HepG2 (cell line): ENCODE results near the gene LRGUK. TPM values are rescaled to one million over a fixed set of nuclear protein-coding genes. Genes with fewer than 3 reads are reported as not detected.

Experiments used
- ATAC-seq: fragments of 200-7000 bp; cut with Tn5 transposase; 3 replicates; pipeline ENCODE4 v1.9.1; 2020; ENCODE audit warnings: mild to moderate bottlenecking, moderate library complexity
- BruUV-seq: library from RNA; stranded (reverse); fragments of 400-500 nt; replicated peaks from 2 replicates; lab custom pipeline; 2021; lab: Mats Ljungman, UMichigan
- CTCF ChIA-PET: fragments of 300-600 bp; formaldehyde crosslinking; extraction: SDS; loops from one replicate; lab custom pipeline; 2021; ENCODE audit warnings: low total read pairs, inconsistent platforms, low intra/inter-chr PET ratio; lab: Yijun Ruan, JAX
- POLR2A ChIA-PET: fragments of 350-600 bp; sonication (Branson Sonifier 250); formaldehyde crosslinking; loops from one replicate; lab custom pipeline; 2020; ENCODE audit warnings: antibody characterized with exemption, inconsistent platforms; lab: Yijun Ruan, JAX
- DNase-seq: peaks from one replicate; pipeline ENCODE4 v3.0.0-alpha.2; 2015; ENCODE audit warnings: low spot score
- FAIRE-seq: peaks from 3 replicates; lab custom pipeline; 2011; peaks lifted over from hg19 to GRCh38; lab: Jason Lieb, UNC
- H2AFZ ChIP-seq: one replicate; pipeline ENCODE4 v1.6.1; 2011; ENCODE audit warnings: low read length, inconsistent platforms
- H3K27ac ChIP-seq: fragments of 300-600 bp; 3 replicates; pipeline ENCODE4 v1.8.0; 2011; ENCODE audit warnings: mixed run types, mild to moderate bottlenecking, mixed read lengths, low read length, inconsistent platforms; ENCODE audit not compliant: insufficient read depth; ENCODE audit errors: extremely low read length
- H3K27me3 ChIP-seq, 2 experiments: fragments of 200-600 bp in 1 of 2; 2 replicates in 1 of 2; 3 replicates in 1 of 2; pipeline versions ENCODE4 v1.6.0 to v1.8.0; 2011; ENCODE audit warnings: low read length in 2 of 2, mild to moderate bottlenecking in 2 of 2, moderate library complexity in 2 of 2, inconsistent platforms in 1 of 2; ENCODE audit not compliant: insufficient read depth in 2 of 2, control insufficient read depth in 1 of 2
- H3K36me3 ChIP-seq, 2 experiments: fragments of 200-600 bp in 1 of 2; replicated peaks in 1 of 2; 2 replicates in 1 of 2; 3 replicates in 1 of 2; pipeline versions ENCODE4 v1.5.1 to v1.8.0; 2011; ENCODE audit warnings: low read length in 2 of 2, inconsistent platforms in 1 of 2; ENCODE audit not compliant: insufficient read depth in 2 of 2, control insufficient read depth in 1 of 2
- H3K4me1 ChIP-seq: 2 replicates; pipeline ENCODE4 v1.5.1; 2012; ENCODE audit warnings: low read length, inconsistent platforms; ENCODE audit not compliant: insufficient read depth
- H3K4me2 ChIP-seq: 2 replicates; pipeline ENCODE4 v1.6.0; 2011; ENCODE audit warnings: low read depth, low read length, inconsistent platforms
- H3K4me3 ChIP-seq, 3 experiments: fragments of 200-600 bp in 1 of 3; sonication (generic), shearing (Covaris generic) in 1 of 3; replicated peaks in 1 of 3; 2 replicates each; pipeline ENCODE4 v1.5.1; 2011 to 2016; ENCODE audit warnings: low read length in 3 of 3, inconsistent platforms in 2 of 3, low read depth in 2 of 3, mild to moderate bottlenecking in 2 of 3, control low read depth in 1 of 3, mixed read lengths in 1 of 3; ENCODE audit not compliant: insufficient read depth in 1 of 3
- H3K79me2 ChIP-seq: one replicate; pipeline ENCODE4 v1.6.1; 2011; ENCODE audit warnings: low read length, inconsistent platforms; ENCODE audit not compliant: insufficient read depth
- H3K9ac ChIP-seq: 2 replicates; pipeline ENCODE4 v1.6.0; 2011; ENCODE audit warnings: mild to moderate bottlenecking, low read depth, low read length, inconsistent platforms; ENCODE audit not compliant: insufficient read depth
- H3K9me3 ChIP-seq: 2 replicates; pipeline ENCODE4 v1.5.1; 2012; ENCODE audit warnings: mild to moderate bottlenecking, low read length
- H4K20me1 ChIP-seq: 2 replicates; pipeline ENCODE4 v1.6.0; 2011; ENCODE audit warnings: inconsistent platforms, mild to moderate bottlenecking, low read length, moderate library complexity; ENCODE audit not compliant: insufficient read depth
- DPF2 ChIP-seq: sonication (generic); formaldehyde crosslinking; IDR thresholded peaks from 2 replicates; pipeline ENCODE4 v1.4.0; 2020; ENCODE audit warnings: mild to moderate bottlenecking, low read depth, missing genetic modification reagents, borderline replicate concordance
- FOXK2 ChIP-seq: fragments of 450-650 bp; IDR thresholded peaks from 2 replicates; pipeline ENCODE4 v1.6.1; 2016
- LRRFIP1 ChIP-seq: sonication (generic); formaldehyde crosslinking; conservative IDR thresholded peaks from 2 replicates; pipeline ENCODE4 v1.4.0; 2020; ENCODE audit warnings: missing genetic modification reagents
- TEAD3 ChIP-seq: optimal IDR thresholded peaks from 2 replicates; pipeline ENCODE3; 2016; ENCODE audit warnings: borderline replicate concordance
- ZBTB34 ChIP-seq: sonication (generic); formaldehyde crosslinking; IDR thresholded peaks from 2 replicates; pipeline ENCODE4 v1.8.0; 2022; ENCODE audit warnings: mild to moderate bottlenecking, missing genetic modification reagents
- ZFP36L2 ChIP-seq: sonication (generic); formaldehyde crosslinking; IDR thresholded peaks from 2 replicates; pipeline ENCODE4 v1.4.0; 2020; ENCODE audit warnings: missing genetic modification reagents
- ZNF251 ChIP-seq: sonication (generic); formaldehyde crosslinking; IDR thresholded peaks from 2 replicates; pipeline ENCODE4 v1.9.0; 2021; ENCODE audit warnings: mild to moderate bottlenecking, missing genetic modification reagents
- ZNF350 ChIP-seq: sonication (generic); formaldehyde crosslinking; IDR thresholded peaks from 2 replicates; pipeline ENCODE4 v1.4.0; 2020; ENCODE audit warnings: mild to moderate bottlenecking, low read depth, missing genetic modification reagents, borderline replicate concordance
- WGBS: methylation state at CpG from one replicate; pipeline ENCODE4 v1.1.6; 2017; ENCODE audit warnings: low lambda C conversion rate; 5-methylcytosine and 5-hydroxymethylcytosine counted together
- in situ Hi-C: cut with HindIII; loops from 2 replicates; pipeline ENCODE4 v1.10.0; 2017; ENCODE audit warnings: low pct_unique_long_range_greater_than_20kb; ENCODE audit not compliant: extremely low pct_ligation_motif_present
- intact Hi-C: fragments of 100-400 bp; cut with micrococcal nuclease; formaldehyde crosslinking; loops from one replicate; pipeline ENCODE4 v1.10.0; 2022; ENCODE audit not compliant: unreplicated experiment
- polyA plus RNA-seq, 8 experiments: library from polyadenylated mRNA; depleted of rRNA in 3 of 8; stranded (reverse) in 7 of 8; unstranded in 1 of 8; fragments of >200 nt; fragmentation: Illumina TruSeq in 4 of 8; extraction: Trizol in 4 of 8; gene quantifications; 2 replicates each; pipeline versions ENCODE4 v1.2.1 to v1.2.3, GENCODE V29; 2011 to 2016; ENCODE audit warnings: low read depth in 4 of 8, missing spikeins in 1 of 8, mixed read lengths in 1 of 8; ENCODE audit not compliant: insufficient read depth in 1 of 8
- total RNA-seq, 5 experiments: library from RNA; depleted of rRNA; stranded (reverse); fragments of >200 nt; fragmentation: Illumina TruSeq; extraction: Trizol; gene quantifications; 2 replicates each; pipeline ENCODE4 v1.2.3, GENCODE V29; 2016; ENCODE audit warnings: low read depth in 1 of 5

Gene LRGUK
- total and polyA plus RNA-seq, 2 of the 13 experiments (the other 11 are each of a cell fraction or from before 2014, with no cell fraction given) = 0.18 to 0.20 TPM

- no peak for TF ChIP-seq ZBTB34 (CRISPR knock-in tag)
Observed at GRCh38 chr7:134280508-134280907, 153.4 kb downstream of the LRGUK start (continued).

- Histone ChIP-seq H3K4me3 (no peak overlapping the region), H3K79me2 (no peaks in the 10 kb centered on the region), H2AFZ (no peak overlapping the region), H3K36me3 (no peaks in the 10 kb centered on the region), H3K4me2 (no peak overlapping the region), H3K9ac (no peak overlapping the region), H3K27ac (no peak overlapping the region), H4K20me1 (no peaks in the 10 kb centered on the region), H3K4me1 (no peaks in the 10 kb centered on the region), H3K9me3 (no peaks in the 10 kb centered on the region), H3K27me3 (no peaks in the 10 kb centered on the region)
- WGBS = 29% methylated on average over 6 of the region's 6 CpGs
- ChIA-PET CTCF (no interaction called here), POLR2A (no interaction called here)
- intact Hi-C loops (no loop called here), in situ Hi-C loops (no loop called here)
- DNase-seq (no peak), ATAC-seq (no peak), FAIRE-seq (no peak)
- no TSS peak for BruUV-seq
- TF ChIP-seq ZNF350 (CRISPR knock-in tag) = no peak
- no peak for TF ChIP-seq ZNF251 (CRISPR knock-in tag)
- TF ChIP-seq ZFP36L2 (CRISPR knock-in tag) = no peak
- TF ChIP-seq LRRFIP1 = no peak
- TF ChIP-seq TEAD3 (CRISPR knock-in tag) = no peak
- TF ChIP-seq DPF2 (CRISPR knock-in tag) = no peak
- TF ChIP-seq FOXK2 = no peak
- TF ChIP-seq, all 625 proteins: peak for 0
Observed at GRCh38 chr7:134284011-134284410, 156.9 kb downstream of the LRGUK start.
